GM18520 (cell line): Measurements from ENCODE around the gene CACNA1G.

ENCODE experiments used
- ATAC-seq: cut with Tn5 transposase; IDR thresholded peaks from one replicate; pipeline ENCODE4 v1.9.1; 2021; ENCODE audit not compliant: unreplicated experiment

The CACNA1G gene

GRCh38 chr17:50609380-50610074 lies 49.0 kb downstream of the CACNA1G start:
- no peak for ATAC-seq

DNA sequence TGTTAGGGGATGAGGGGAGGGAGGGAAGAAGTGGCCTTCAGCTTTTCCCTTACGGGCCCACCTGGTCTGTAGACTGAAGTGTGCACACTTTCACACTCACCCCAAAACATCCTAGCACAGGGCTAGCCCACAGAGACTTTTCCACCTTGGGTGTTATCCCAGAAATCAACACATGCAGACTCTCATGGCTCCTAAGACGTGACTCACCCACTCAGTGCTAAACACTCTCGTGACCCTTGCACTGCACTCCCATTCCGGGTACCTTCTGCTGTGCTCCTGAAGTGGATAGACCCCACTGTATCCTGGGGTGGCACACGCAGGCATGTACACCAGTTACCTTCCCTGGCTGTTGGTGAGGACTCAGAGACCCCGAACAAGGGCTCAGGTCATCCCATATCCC lies 51.1 kb downstream of the CACNA1G start:
- no peak for ATAC-seq

DNA sequence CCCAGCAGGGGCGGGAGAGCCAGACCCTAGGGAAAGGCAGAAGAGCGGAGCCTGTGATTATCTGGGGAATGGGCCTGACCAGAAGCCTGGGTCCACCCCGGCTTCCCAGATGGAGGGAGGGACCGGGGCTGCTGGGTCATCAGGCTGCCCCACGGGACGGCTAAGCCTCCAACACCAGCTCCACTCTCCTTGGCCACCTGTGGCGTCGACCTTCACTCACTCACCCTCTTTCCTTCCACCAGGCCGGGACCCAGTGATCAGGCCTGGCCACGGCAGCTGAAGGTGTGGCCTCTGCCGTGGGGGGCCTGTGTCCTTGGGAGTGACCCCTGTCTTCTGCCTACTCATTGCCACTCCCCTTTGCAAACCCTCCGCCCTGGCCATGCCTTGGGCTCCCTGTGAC lies 51.8 kb downstream of the CACNA1G start:
- no peak for ATAC-seq

GRCh38 chr17:50613007-50613992 lies 52.8 kb downstream of the CACNA1G start:
- no peak for ATAC-seq

DNA sequence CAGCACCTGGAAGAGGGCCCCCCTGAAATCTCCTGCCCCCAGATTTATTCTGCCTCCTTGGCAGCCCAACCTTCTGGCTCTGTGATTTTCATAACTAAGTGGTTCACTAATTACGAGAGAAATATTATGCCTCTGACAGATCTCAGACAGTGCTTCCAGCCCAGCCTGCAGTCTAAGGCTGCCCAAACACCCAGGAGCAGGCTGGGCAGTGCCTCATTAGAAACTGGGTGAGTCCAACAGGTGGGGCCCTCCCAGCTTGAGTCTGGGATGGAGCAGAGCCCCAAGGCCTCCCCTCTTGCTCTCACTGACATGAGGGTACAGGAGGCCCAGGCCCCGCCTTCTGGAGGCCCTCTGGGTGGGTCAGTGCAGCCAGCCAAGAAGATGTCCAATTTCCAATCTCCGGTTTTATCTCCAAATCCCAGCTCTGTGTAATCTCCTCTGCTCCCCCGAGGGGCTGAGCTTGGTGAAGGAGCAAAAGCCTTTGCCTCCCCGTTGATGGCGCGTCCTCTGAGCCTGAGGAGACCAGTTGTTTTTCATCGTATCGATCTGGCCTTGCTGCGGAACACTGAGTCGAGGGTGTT lies 54.0 kb downstream of the CACNA1G start:
- no peak for ATAC-seq

DNA sequence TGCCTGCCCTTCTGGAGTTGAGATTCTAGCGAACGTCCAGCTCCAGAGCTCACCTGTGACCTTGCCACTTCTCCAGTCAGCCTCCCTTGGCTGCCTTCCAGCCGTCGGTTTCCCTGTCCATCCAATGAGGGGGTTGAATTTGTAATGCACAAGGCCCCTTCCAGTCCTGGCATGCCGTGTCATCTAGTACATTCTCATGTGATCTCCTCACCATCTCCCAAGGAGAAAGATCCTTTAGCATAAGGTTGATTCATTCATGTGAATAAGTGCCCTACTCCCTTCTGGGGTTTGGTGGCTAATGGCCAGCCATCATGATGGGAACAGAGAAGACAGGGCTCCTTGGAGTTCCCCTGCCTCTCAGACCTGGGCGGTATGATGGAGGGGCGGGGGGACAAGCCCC lies 55.3 kb downstream of the CACNA1G start:
- no peak for ATAC-seq

- no peak for ATAC-seq
These were observed 57.8 kb downstream of the CACNA1G start for GRCh38 chr17:50618300-50618699.

- ATAC-seq: no peak
These were observed 58.4 kb downstream of the CACNA1G start for GRCh38 chr17:50618941-50619340.

GRCh38 chr17:50619489-50619888 lies 59.0 kb downstream of the CACNA1G start:
- ATAC-seq: no peak

DNA sequence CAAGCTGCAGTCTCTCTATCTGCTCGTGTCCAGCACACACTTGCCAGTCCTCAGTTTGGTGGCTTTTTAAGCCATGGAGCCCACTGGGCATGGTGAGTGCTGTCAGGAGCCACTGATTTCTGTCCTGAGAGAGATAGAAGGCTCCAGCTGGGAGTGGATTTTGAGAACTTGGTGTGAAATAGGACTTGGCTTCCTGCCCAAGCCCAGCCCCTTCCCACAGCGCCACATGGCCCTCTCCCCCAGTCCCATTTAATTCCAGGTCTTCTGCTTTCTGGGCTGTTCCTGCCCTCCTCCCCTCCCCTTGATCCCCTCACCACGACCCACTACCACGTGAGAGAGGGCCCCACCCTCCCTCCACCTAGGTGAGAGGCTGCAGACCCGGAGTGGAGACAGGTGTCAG lies 59.7 kb downstream of the CACNA1G start:
- ATAC-seq: no peak

GRCh38 chr17:50620858-50621257 lies 60.3 kb downstream of the CACNA1G start:
- ATAC-seq: no peak

- no peak for ATAC-seq
These were observed 61.1 kb downstream of the CACNA1G start for GRCh38 chr17:50621574-50622031.

DNA sequence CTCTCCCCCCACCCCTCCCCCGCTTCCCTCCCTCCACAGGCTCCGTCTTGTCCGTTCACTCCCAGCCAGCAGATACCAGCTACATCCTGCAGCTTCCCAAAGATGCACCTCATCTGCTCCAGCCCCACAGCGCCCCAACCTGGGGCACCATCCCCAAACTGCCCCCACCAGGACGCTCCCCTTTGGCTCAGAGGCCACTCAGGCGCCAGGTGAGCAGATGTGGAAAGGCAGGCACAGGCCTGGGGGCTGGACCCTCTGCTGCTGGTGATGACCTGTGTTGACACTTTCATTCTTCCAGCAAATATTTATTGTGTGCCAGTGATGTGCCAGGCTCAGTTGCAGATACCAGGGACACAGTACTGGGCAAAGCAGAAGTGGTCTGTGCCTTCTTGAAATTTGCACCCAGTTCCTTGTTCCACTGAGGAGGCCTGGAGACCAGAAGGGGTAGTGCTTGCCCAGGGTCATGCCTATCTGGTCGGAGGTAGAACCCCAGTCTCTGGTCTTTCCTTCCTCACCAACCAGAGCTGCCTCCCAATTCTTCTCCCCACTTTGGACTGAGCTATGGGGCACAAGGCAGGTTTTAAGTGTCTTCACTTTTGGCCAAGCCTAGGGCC lies 63.9 kb downstream of the CACNA1G start:
- no peak for ATAC-seq

GRCh38 chr17:50625032-50625871 lies 64.7 kb downstream of the CACNA1G start:
- ATAC-seq: no peak

GRCh38 chr17:50626037-50626574 lies 65.6 kb downstream of the CACNA1G start:
- no peak for ATAC-seq

DNA sequence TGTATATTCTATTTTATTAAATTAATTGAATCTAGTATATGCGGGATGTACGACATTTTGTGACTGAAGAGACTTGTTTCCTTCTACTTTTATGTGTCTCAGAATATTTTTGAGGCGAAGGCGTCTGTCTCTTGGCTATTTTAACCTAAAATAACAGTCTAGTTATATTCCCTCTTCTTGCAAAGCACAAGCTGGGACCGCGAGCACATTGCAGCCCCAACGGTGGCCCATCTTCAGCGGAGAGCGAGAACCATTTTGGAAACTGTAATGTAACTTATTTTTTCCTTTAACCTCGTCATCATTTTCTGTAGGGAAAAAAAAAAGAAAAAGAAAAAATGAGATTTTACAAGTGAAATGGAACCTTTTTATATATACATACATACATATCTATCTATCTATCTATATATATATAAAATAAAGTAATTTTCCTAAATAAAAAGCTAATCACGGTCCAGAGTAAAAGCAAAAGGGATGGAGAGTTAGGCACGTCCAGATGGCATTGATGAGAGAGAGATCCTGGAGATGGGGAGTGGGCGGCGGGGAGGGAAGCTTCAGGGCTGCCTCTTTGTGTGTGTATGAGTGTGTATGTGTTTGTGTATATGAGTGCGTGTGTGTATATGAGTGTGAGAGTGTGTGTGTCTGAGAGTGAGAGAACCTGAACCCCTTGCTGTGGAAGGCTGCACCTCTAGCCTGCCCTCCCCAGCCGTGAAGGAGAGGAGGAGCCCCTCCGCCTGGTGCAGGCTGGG lies 66.7 kb downstream of the CACNA1G start:
- no peak for ATAC-seq

DNA sequence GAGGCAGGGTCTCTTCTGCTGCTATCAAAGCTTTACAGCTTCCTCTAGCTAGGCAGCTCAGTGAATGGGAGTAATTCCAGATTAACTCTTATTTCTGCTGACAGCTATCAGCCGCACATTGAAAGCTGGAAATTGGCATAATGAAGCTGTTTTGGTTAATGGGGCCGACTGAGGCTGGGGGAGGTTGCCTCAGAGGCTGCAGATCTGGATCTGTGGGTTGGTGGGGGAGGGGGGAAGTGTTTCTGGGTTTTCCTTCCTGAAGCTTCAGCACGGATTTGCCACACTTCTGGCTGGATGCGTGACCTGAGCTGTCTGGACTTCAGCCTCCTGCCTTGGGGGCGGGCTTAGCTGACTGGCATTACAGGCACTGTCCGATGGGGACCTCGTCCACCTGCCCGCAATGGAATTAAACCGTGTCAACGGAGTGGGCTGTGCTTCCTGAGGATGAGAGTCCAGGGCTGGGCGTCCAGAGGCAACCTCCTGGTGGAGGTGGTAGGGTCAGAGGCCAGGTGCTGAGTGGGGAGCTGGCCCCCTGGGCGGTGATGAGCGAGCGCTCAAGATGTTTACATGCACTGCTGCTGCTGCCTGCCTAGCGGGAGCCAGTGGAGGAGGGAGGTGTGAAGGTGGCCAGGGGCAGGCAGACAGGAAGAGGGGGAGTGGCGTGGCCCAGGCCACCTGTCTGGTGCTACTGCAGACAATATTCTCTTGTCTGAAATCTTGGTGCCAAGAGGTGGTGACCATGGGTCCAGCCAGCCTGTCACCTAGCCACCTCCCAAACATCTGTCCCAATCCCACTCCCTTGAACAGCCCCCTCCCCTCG lies 67.5 kb downstream of the CACNA1G start:
- ATAC-seq: no peak

GRCh38 chr17:50629902-50630301 lies 69.4 kb downstream of the CACNA1G start:
- ATAC-seq: no peak
